NCI-H2029 treated with DMSO at 0.1 percent for 48 hours (cell line): ENCODE data around the gene TREX2.
"Not testable (repeated sequence)": the region's sequence is repeated elsewhere in the genome, so short reads cannot be mapped to it uniquely, and the experiment has no call there.

Source experiments
- DNase-seq: peaks from one replicate; lab custom pipeline; 2025; lab: John Stamatoyannopoulos, UW

The TREX2 gene

DNA sequence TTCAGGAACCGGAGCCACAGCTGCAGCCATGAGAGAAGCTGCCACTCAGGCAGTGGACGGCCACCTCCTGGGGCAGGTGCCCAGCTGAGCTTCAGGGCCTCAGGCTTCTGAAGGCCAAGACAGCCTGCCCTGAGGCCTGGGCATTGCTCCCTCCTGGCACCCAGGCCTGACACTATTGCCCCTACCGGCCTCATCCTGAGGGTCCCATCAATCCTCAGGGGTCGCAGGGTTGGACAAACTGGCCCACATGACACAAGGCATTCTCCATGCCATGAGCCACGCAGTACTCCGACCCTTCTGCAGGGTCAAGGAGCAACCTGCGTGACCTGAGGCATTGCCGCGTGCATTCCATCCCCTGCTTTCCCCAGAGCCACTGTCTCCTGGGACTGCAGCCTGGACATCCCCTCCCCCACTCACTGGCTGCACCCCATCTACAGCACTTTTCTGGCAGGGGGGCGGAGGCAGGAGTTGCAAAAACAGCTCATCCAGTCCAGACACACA lies 37.6 kb downstream of the TREX2 start:
- DNase-seq, result no peak

DNA sequence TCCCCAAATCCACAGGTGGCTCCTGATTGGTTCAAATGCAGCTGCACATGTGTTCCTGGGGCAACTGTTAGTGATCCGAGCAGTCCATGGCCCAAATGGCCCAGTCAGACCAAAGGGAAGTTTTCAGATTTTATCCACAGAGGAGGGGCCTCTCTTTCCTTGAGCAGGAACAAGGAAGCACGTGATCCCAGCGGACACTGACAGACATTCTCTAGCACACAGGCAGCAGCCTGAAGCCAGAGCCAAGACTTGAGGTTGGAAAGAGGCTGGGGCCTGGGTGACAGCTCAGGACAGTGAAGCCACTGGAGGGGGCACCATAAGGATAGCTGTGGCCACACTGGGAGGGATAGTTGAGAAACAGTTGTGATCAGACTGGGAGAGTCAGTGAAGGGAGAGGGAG lies 38.1 kb downstream of the TREX2 start:
- no peak for DNase-seq

DNA sequence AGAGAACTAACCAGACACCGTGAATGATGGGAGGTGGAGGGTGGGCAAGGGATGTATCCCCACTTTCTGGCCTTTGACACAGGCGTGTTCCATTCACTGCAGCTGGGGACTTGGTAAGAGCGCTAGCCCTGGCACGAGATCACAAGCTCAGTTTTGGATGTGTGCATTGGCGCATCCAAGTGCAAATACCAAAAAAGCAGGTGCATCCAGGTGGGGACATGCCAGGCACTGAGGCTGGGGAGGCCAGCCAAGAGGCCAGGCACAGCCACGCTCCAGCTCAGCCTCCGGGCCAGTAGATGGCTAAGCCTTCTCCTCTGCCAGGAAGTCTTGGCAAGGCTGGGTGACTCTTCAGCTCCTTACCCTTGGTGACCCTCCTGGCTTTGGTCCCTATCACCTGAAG lies 39.0 kb downstream of the TREX2 start:
- DNase-seq, result no peak

DNA sequence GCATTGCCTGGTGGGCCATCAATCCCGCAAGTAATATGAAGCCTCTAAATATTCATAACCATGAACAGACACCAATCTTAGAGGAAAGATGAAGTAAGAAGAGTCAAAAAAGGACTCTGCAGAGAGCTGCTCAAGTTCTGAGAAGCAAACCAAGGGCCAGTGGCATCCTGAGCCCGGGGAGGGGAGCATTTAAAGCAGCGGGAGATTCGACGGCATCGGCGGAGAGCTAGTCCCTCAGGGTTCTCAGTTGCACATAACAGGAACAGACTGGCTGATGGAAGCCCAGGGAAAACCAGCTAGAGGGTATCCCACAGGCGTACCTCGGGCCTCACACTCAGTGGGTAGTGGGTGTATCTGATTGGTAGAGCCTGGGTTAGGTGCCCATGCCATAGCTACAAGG lies 39.8 kb downstream of the TREX2 start:
- no peak for DNase-seq

DNA sequence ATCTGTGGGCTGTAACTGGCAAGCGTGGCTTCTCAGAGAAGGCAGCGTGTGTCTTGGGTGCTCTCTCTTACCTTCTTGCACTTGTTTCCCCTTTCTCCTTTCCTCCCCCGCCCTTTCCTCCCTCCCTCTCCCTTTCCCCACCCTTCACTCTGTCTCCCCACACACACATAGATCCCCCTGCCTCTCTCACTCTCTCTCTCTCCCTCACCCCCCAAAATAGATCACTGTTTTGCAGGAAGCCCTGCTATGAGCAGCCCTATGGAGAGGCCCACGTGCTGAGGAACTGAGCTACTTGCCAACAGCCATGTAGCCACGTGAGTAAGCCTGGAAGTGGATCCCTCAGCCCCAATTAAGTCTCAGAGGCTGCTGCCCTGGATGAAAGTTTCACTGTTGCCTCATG lies 40.4 kb downstream of the TREX2 start:
- no peak for DNase-seq

DNA sequence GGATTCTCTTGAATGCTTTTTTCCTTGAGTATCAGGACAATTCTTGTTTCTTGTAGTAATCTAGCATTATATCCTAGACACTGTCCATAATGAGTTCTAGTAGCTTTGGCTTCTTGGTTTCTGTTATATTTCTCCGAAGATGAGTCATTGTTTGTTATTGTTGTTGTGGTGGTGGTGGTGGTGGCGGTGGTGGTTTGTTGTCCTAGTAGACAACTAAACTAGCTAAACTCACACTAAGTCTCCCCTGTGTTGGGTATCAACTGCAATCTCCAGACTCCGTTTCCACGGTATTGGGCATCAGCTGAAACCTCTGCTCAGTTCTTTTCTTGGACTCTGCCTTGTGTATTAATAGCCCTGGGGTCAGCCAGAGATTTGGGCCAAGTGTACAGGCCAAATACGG lies 41.5 kb downstream of the TREX2 start:
- DNase-seq, result not testable (repeated sequence)

DNA sequence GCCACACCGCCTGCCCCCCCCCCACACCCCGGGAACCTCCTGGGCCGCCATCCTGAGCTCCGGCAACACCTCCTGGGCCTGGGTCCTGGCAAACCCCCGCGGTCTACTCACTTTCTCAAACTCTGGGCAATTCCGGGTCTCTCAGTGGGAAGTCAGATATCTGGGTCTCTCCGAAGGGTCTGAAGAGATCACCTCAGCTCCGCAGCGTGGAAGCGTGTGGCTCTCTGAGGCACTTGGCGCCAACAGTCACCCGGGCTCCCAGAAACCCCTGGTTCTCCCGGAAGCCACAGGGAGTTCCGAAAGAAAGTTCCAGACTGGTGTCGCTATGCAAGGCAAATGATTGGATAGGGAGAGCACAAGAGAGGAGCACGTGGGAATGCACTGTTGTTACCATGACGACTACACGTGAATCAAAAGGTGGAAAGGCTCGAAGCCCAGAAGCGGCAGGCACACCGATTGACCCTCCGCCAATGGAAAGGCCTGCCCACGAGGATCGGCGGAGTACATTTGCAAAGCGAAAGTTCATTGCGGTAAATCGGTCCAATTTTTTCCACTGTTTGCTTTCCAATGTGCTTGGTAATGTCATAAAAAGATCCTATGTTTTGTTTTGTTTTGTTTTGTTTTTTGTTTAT lies 44.6 kb downstream of the TREX2 start, which contains the start of gene PNMA6E:
Gene PNMA6E (minus strand): TSS at position 218 of the 632 bp plus-strand sequence. CDS start 2,501 bp downstream, outside the sequence.
- DNase-seq, result no peak

DNA sequence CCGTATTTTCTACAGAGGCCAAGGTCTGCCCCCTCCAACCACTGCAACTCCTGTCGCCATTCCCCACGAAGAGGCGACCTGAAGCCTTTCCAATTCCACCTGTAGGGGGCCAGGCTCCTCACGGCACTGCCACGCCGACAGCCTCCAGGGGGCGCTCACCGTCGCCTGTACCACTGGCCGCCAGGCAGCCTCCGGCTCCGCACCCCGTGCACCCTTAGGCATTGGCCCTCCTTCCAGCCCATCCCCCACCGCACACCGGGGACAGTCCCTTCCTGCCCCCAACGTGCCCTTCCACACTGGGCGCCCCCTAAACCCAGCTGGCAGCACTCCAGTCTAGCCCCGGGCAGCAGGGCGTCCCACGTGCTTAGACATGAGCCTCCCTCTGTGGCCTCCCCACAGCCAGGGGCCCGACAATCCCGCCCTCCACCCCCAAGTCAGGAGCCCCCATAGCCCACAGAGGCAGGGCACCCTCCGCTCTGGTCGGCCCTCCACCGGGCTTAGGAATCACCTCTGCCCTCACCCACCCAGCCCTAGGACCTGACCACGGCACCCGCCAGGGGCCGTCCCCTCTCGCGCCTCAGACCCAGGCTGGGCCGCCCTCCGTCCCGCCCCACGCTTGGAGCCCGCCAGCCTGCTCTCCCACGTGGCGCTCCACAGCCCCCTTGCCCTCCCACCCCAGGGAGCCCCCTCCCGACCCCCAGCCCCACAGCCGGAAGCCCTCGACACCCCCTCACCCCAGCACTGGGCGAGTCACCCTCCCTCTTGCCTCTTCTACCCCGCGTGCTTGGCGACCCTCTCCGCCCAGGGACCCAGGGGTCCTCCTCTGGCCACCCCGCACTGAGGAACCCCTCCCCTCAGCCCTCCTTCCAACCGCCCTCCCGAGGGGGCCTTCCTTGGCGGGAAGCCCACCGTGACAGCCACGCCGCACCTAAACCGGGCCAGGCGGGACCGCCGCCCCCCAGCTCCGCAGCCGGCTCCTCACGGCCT lies 45.4 kb downstream of the TREX2 start:
- no peak for DNase-seq

DNA sequence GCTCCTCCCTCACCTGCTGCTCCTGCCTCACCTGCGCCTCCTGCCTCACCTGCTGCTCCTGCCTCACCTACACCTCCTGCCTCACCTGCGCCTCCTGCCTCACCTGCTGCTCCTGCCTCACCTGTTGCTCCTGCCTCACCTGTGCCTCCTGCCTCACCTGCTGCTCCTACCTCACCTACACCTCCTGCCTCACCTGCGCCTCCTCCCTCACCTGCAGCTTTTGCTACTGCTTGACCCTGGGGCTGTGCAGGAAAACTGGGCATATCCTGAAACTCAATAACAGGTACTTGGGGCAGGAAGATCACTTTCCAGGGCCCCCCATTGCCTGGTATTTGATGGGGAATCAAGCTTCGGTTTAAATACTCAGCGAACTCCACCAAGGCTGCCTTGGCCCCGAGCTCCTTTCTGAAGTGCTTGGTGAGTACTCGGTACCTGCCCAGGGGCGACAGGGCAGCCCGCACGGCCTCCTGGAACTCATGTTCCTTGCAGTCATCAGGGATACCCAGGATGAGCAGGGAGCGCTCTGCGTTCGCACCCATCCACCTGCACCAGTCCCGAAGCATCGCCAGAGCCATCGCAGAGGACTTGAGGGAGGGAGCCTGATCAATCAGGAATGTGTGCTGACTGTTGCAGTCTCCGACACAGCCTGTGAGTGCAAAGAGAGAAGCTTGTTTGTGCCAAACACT lies 47.4 kb downstream of the TREX2 start:
- DNase-seq, result no peak

DNA sequence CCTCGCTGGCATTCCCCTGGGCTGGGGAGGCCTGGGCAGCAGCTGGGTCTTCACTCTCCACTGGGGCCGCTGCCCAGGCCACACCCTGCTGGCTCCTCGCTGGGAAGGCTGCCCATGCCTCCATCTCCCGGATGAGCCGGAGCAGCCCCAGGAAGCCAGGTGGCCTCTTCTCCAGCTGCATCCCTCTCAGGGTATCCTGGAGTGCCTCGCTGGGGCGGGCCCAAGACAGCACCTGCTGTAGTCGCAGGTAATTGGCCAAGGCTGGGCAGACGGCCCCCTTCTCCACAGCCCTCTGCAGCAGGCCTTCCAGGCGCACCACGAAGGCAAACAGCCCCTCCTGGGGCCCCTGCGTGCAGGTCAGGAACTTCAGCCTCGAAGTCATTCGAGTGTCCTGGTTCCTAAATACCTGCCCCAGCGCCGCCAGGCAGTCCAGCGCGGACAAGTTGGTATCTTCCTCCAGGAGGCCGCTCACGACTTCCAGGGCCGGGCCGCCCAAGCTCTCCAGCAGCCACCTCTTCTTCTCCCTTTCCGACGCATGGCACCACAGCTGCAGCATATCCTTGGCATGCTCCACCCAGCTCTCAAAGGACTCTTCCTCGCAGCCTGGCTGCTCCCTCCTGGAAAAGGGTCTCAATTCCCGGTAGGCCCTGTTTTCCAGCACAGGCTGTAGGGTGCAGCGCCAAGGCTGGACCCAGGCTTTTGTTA lies 48.4 kb downstream of the TREX2 start:
- no peak for DNase-seq

DNA sequence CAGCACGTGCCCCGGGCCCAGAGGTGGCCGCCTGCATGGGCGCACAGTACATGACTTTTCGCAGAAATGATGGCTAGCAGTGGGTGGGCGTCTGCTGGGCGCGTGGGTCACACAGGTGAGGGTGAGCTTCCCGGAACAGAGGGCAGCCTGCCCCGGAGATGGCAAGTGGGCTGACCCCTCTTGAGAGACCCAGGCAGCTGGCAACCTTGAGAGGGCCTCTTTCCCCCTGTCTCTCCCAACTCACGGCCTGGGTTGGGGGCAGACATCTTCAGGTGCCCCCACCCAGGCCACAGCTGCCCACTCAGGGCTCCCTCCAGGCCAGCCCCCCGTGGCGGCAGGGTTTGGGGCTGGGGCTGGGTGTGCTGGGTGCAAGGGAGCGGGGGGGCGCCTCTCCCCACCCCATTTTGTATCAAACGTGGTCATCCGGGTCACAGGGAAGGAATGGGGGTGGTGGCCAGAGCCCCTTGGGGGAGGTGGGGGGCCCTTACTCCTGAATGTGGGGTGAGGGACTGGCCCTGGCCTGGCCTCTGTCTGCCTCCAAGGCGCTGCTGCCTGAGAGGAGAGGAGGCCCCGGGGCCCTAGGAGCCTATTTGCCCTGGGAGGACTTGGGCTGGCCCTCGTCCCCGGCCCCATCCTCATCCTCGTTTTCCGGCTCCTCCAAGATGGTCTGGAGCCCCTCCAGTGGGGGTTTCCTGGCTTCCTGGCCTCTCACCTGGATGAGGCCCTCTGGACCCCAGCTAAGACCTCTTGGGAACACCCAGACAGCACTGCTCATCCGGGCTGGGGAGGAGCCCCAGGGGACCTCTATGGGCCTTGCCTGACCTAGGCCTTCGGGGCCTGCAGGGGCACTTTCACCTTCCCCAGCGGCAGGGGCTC lies 49.3 kb downstream of the TREX2 start:
- DNase-seq, result no peak

DNA sequence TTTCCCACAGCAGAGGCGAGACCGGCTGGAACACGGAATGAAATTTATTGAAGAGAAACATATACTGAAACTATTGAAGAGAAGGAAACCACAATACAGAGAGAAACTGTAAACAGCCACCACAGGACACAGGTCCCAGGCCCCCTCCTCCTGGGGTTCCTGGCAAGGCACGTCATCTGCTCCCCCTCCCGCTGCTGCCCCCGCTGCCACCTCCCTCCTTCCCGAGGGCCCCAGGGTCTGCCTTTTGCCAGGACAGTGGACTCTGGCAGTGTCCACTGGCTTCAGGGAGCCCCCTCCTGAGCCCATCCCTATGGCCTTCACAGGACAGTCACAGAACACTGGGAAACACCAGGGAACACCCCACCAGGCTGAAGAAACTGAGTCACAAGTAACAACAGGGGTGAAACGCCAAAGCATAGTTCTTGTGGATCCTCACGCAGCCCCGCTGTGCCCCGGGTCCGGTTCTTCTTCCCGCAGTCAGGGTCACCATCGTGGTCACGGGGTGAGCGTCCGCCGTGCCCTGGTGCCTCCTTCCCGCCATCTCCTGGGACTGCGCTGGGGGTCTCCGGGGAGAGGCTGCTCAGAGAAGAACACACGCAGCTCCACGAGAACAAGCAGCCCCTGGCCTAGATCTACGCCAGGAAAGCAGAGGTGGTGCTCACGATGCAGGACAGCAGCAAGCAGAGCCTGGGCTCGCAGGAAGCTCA lies 50.1 kb downstream of the TREX2 start:
- DNase-seq, result no peak

DNA sequence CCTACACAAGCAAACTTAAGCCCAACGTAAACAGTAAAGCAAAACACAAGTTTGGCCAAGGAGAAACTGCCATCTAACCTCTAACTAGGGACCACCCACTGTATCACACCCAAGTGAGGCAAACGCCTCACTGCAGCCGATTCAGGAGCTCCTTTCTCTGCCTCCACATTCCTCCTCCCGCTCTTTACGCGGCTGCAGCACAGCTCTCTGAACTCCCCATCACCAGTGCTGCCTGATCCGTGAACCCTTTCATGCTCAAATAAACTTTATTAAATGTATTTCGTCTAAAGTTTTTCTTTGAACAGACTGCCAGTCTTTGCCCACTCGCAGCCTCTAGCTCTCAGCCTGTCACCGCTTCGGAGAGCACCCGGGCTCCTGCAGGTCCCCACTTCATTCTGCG lies 51.2 kb downstream of the TREX2 start:
- DNase-seq, result no peak
